Hematopoietic multipotent progenitor cell treated with erythropoietin and hydrocortisone succinate and interleukin-3 and kit ligand, for 6 days (in vitro differentiated cells): Measurements from ENCODE around the gene SLC27A6.

Source experiments
- DNase-seq: peaks from one replicate; pipeline ENCODE4 v3.0.0-alpha.2; 2015

The SLC27A6 gene

DNA sequence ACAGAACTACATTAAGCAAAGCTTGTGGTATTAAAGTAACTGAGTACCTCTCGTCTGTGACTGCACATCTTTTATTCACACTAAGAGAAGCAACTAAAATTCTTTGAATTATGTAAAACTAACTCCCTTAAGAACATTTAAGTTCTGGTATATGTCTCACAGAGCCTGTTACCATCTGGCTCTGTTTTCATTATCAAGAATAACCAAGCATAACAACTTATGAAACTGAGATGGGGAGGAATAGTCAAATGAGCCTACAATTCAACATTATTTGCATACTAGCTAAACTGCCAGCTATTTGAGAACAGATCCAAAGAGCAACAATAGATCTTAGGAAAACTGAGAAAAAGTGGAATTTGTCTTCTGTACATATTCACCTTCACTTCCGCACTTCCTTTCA, 104.0 kb downstream of the SLC27A6 start:
- no peak for DNase-seq

DNA sequence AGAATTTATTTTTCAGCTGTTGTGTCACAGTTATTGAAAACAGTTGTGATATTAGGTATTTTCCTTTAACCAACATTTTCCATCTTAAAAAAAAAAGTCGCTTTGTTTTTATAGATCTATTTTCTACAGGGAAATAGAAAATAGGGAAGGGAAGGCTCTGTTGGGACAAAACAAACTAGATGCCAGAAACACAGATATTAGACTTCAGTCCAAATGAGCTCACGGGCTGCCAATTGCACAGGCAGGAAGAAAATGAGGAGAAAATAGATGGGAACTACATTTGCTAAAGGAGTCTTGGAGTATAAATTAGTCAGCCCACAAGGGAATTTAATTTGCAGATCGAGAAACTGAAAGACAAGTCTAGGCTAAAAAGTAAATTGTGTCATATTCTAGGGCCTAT, 107.8 kb downstream of the SLC27A6 start:
- no peak for DNase-seq

- no peak for DNase-seq
Measured at GRCh38 chr5:129074903-129075302, 109.6 kb downstream of the SLC27A6 start.

DNA sequence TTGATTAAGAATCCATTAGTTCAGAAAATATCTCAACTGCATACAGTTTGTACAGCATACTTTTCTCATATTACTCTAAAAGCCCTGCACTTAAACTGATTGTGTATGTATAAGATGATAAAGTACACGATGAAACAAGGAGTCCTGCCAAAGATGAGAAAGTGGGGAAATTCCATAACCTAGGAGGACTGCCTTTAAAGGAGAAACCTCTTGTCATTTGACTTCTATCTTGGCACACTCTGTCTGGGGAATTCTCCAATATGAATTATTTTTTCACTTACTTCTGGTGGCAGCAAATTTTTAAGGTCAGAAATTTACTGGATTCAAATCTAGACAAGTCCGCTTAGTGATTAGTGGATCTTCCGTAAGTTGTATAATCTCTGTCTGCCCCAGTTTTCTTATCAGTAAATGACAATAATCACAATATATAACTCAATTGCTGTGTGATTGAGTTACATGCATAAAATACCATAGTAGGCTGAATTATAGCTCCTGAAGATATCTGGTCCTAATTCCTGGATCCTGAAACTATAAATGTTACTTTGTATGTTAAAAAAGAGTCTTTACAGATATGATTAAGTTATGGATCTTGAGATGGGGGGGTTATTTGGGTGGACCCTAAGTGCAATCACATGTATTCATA, 112.3 kb downstream of the SLC27A6 start:
- no peak for DNase-seq

- DNase-seq: no peak
Measured at GRCh38 chr5:129078247-129078646, 113.0 kb downstream of the SLC27A6 start.

DNA sequence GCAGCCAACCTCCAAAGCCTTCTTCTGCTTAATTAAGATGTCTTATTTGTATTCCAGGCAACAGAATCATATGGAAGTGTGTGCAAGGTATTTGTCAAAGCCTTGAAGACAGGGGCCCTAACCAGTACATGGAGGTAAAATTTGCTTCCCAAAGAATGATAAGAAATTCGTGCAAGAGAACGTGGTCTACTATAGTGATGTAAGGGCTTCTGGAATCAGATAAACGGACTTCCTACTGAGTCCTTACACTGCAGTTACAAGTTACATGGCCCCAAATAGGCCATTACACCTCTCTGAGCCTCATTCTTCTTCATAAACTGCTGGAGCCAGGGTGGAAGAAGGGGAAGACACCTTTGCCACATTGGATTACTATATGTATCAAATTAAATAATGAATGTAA, 113.4 kb downstream of the SLC27A6 start:
- no peak for DNase-seq

DNA sequence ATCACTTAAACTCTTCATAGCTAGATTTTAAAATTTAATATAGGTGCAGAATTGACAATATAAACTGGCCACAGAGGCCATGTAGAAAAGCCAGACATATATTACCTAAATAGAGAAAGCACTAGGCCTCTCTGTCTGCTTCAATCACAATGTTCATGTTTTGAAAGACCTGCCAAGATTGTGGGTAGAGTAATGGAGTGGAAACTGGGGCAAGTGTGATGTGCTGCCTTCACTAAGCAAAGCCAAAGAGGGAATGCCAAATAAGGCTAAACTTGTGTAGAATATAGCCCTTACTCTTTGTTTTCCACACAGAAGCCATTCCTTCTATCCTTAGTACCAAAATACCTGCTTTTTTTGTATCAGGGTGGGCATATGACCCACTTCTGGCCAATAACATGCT, 114.2 kb downstream of the SLC27A6 start:
- no peak for DNase-seq

- no peak for DNase-seq
Measured at GRCh38 chr5:129080766-129081165, 115.5 kb downstream of the SLC27A6 start.

DNA sequence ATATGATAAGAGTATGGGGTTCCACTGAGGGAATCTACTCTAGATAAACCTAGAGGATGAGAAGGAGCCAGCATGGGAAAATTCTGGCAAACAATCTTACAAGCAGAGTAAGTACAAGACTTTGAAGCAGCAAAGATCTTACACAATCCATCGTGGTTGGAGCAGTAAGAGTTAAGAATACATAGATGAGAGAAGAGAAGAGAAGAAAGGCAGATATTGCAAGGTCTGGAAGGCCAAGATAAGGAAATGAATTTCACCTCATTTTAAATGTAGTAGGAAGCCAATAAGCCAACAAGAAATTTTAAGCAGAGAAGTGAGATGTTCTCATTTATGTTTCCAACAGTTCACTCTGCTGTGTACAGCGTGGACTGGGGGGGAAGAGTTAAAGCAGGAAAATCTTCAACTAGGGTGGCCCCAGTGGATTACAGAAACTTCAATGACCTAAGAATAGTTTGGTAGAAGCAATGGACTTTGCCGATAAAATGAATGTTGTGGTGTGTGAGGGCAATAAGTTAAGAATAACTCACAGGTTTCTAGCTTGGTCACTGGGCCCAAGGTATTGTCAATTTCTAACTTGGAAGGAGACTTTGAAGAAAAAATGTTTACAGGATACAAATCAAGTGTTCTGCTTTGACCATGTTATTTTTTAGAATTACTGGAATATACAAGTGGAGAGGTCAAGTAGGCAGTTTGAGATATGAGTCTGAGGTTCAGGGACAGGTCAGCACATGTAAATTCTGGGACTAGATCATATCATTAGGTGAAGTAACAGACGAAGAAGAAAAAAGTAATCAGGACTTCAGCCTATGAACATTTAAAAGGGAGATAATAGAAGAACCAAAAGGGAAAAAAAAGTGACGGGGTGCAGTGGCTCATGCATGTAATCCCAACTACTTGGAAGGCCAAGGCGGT, 117.2 kb downstream of the SLC27A6 start:
- peak; percentile 86 for DNase-seq
